ENCODE data around the gene SNU13. TPM values are rescaled to one million over a fixed set of nuclear protein-coding genes. Genes with fewer than 3 reads are reported as not detected.

The SNU13 gene
- polyA plus RNA-seq, 1 donor from 2014 or later, result 192 TPM

DNA sequence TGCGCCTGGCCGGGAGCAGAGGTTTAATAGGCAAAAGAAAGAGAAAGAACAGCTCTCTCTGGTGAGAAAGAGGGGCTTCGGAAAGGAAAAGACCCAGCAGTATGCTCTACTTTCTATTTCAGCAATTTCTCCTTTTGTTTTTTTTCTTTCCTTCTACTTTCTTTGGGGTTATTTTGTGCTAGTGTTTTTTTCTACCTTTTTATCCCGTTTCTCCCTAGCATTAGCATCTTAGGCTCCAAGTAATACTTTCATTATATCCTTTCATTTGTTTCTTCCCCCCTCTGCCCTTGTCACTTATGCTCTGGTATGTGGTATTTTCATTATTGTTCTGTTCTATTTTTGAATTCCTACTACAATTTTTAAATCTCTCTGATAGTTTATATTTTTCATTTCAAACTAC lies 4.5 kb downstream of the SNU13 start:
- H3K9me2 ChIP-seq (ENCODE audit: insufficient read depth, low read length), result no peaks in the 10 kb centered on the region
- peaks cover 31% of the 10 kb centered on the region for H3K79me2 ChIP-seq (replicated peaks; ENCODE audit: insufficient read depth, low read length)
- no peaks in the 10 kb centered on the region for H3K9me3 ChIP-seq (ENCODE audit: low read length)
- no peaks in the 10 kb centered on the region for H3K36me3 ChIP-seq (ENCODE audit: insufficient read depth, low read length)
- no peaks in the 10 kb centered on the region for H3F3A ChIP-seq (ENCODE audit: insufficient read depth, low read length, poor library complexity, severe bottlenecking)
- H2AFZ ChIP-seq (ENCODE audit: low read depth, low read length), result no peak overlapping the region
- no peaks in the 10 kb centered on the region for H4K20me1 ChIP-seq (ENCODE audit: insufficient read depth)
- H3K27me3 ChIP-seq (ENCODE audit: insufficient read depth, low read depth, low read length), result no peaks in the 10 kb centered on the region
- no peak overlapping the region for H3K9ac ChIP-seq (ENCODE audit: low read length)
- no peak overlapping the region for H3K27ac ChIP-seq (ENCODE audit: low read length)
- no peak overlapping the region for H3K4me2 ChIP-seq (ENCODE audit: low read length)
- H3K4me3 ChIP-seq (ENCODE audit: low read length), result no peak overlapping the region
- no peak for TF ChIP-seq RAD21 (conservative IDR thresholded peaks at IDR 0.05)
- TF ChIP-seq EZH2 (IDR thresholded peaks at IDR 0.05; ENCODE audit: borderline replicate concordance, insufficient read depth, low read length, poor library complexity, severe bottlenecking), result no peak
- TF ChIP-seq EP300 (conservative IDR thresholded peaks at IDR 0.05; ENCODE audit: poor library complexity, severe bottlenecking), result no peak
- no peak for TF ChIP-seq POLR2AphosphoS5 (IDR thresholded peaks at IDR 0.05)
- TF ChIP-seq SMC3 (conservative IDR thresholded peaks at IDR 0.05; ENCODE audit: poor library complexity), result no peak
- TF ChIP-seq MXI1 (conservative IDR thresholded peaks at IDR 0.05; ENCODE audit: poor library complexity, severe bottlenecking), result no peak
- TF ChIP-seq TAF1 (IDR thresholded peaks at IDR 0.05; ENCODE audit: low read depth), result no peak
- TF ChIP-seq, protein P1, sequence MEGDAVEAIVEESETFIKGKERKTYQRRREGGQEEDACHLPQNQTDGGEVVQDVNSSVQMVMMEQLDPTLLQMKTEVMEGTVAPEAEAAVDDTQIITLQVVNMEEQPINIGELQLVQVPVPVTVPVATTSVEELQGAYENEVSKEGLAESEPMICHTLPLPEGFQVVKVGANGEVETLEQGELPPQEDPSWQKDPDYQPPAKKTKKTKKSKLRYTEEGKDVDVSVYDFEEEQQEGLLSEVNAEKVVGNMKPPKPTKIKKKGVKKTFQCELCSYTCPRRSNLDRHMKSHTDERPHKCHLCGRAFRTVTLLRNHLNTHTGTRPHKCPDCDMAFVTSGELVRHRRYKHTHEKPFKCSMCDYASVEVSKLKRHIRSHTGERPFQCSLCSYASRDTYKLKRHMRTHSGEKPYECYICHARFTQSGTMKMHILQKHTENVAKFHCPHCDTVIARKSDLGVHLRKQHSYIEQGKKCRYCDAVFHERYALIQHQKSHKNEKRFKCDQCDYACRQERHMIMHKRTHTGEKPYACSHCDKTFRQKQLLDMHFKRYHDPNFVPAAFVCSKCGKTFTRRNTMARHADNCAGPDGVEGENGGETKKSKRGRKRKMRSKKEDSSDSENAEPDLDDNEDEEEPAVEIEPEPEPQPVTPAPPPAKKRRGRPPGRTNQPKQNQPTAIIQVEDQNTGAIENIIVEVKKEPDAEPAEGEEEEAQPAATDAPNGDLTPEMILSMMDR (IDR thresholded peaks at IDR 0.05; ENCODE audit: poor library complexity, severe bottlenecking), result no peak
- TF ChIP-seq, protein P2, sequence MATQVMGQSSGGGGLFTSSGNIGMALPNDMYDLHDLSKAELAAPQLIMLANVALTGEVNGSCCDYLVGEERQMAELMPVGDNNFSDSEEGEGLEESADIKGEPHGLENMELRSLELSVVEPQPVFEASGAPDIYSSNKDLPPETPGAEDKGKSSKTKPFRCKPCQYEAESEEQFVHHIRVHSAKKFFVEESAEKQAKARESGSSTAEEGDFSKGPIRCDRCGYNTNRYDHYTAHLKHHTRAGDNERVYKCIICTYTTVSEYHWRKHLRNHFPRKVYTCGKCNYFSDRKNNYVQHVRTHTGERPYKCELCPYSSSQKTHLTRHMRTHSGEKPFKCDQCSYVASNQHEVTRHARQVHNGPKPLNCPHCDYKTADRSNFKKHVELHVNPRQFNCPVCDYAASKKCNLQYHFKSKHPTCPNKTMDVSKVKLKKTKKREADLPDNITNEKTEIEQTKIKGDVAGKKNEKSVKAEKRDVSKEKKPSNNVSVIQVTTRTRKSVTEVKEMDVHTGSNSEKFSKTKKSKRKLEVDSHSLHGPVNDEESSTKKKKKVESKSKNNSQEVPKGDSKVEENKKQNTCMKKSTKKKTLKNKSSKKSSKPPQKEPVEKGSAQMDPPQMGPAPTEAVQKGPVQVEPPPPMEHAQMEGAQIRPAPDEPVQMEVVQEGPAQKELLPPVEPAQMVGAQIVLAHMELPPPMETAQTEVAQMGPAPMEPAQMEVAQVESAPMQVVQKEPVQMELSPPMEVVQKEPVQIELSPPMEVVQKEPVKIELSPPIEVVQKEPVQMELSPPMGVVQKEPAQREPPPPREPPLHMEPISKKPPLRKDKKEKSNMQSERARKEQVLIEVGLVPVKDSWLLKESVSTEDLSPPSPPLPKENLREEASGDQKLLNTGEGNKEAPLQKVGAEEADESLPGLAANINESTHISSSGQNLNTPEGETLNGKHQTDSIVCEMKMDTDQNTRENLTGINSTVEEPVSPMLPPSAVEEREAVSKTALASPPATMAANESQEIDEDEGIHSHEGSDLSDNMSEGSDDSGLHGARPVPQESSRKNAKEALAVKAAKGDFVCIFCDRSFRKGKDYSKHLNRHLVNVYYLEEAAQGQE (IDR thresholded peaks at IDR 0.05; ENCODE audit: borderline replicate concordance), result no peak

DNA sequence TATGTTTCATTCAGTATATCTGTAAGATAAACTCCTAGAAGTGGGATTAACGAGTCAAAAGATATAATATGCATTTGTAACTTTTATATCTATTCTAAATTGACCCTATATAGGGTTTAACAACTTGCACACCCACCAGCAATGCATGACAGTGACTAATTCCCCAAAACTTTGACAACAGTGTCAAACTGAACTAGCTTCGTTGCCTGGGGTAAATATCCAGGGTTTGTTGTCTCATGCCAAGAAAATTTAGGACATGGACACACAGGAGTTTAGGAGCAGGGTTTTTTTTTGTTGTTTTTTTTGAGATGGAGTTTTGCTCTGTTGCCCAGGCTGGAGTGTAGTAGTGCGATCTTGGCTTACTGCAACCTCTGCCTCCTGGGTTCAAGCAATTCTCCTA lies 5.1 kb downstream of the SNU13 start:
- Histone ChIP-seq H2AFZ (ENCODE audit: low read depth, low read length) (no peak overlapping the region), H3K4me2 (ENCODE audit: low read length) (no peak overlapping the region), H3K9me2 (ENCODE audit: insufficient read depth, low read length) (no peaks in the 10 kb centered on the region), H3K9ac (ENCODE audit: low read length) (no peak overlapping the region), H3K27ac (ENCODE audit: low read length) (no peak overlapping the region), H3F3A (ENCODE audit: insufficient read depth, low read length, poor library complexity, severe bottlenecking) (no peaks in the 10 kb centered on the region), H3K4me3 (ENCODE audit: low read length) (no peak overlapping the region), H3K9me3 (ENCODE audit: low read length) (no peaks in the 10 kb centered on the region), H3K36me3 (ENCODE audit: insufficient read depth, low read length) (no peaks in the 10 kb centered on the region), H3K27me3 (ENCODE audit: insufficient read depth, low read depth, low read length) (no peaks in the 10 kb centered on the region), H3K79me2 (replicated peaks; ENCODE audit: insufficient read depth, low read length) (peaks cover 31% of the 10 kb centered on the region), H4K20me1 (ENCODE audit: insufficient read depth) (no peaks in the 10 kb centered on the region)
- TF ChIP-seq SMC3 (conservative IDR thresholded peaks at IDR 0.05; ENCODE audit: poor library complexity), result no peak
- TF ChIP-seq EZH2 (IDR thresholded peaks at IDR 0.05; ENCODE audit: borderline replicate concordance, insufficient read depth, low read length, poor library complexity, severe bottlenecking), result no peak
- no peak for TF ChIP-seq EP300 (conservative IDR thresholded peaks at IDR 0.05; ENCODE audit: poor library complexity, severe bottlenecking)
- TF ChIP-seq POLR2AphosphoS5 (IDR thresholded peaks at IDR 0.05), result no peak
- TF ChIP-seq, protein P2 (IDR thresholded peaks at IDR 0.05; ENCODE audit: borderline replicate concordance), result no peak
- TF ChIP-seq TAF1 (IDR thresholded peaks at IDR 0.05; ENCODE audit: low read depth), result no peak
- TF ChIP-seq RAD21 (conservative IDR thresholded peaks at IDR 0.05), result no peak
- TF ChIP-seq MXI1 (conservative IDR thresholded peaks at IDR 0.05; ENCODE audit: poor library complexity, severe bottlenecking), result no peak
- TF ChIP-seq, protein P1 (IDR thresholded peaks at IDR 0.05; ENCODE audit: poor library complexity, severe bottlenecking), result no peak

All from neural cell (in vitro differentiated cells).